Measurements from ENCODE around the gene BARHL1.

The BARHL1 gene

DNA sequence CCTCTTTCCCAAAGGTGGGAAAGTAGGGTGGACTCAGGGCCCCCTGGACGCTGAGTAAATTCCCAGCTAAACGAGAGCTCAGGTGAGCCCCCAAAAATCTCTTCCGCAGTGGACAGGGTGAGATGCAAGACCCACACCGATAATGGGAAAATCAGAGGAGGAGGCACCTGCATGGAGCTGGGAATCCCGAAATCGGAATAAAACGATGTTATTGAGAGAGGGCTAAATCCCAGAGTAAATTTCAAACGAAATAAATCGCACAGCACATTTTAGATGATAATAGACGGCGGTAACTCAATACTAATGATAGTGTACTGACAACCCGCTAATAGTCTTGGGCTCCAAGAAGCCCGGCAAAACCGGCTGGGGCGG lies 3.0 kb upstream of the BARHL1 start:
- Histone ChIP-seq H3K4me1 (ENCODE audit: control insufficient read depth, insufficient read depth, low read length) (peaks cover 9% of the 10 kb centered on the region), H3K27me3 (ENCODE audit: control insufficient read depth, insufficient read depth, low read length) (peaks cover 90% of the 10 kb centered on the region), H3K36me3 (ENCODE audit: control insufficient read depth, insufficient read depth, low read length) (no peaks in the 10 kb centered on the region), H3K9me3 (ENCODE audit: control insufficient read depth, insufficient read depth, low read length) (no peaks in the 10 kb centered on the region), H3K9ac (ENCODE audit: low read depth, low read length) (no peak overlapping the region), H3K4me3 (ENCODE audit: low read depth, low read length) (peak overlapping the region; percentile 35)

- no peak overlapping the region for H3K9ac ChIP-seq (ENCODE audit: low read depth, low read length)
- peaks cover 12% of the 10 kb centered on the region for H3K4me1 ChIP-seq (ENCODE audit: control insufficient read depth, insufficient read depth, low read length)
- peaks cover 97% of the 10 kb centered on the region for H3K27me3 ChIP-seq (ENCODE audit: control insufficient read depth, insufficient read depth, low read length)
These were observed 579 bp downstream of the BARHL1 start for GRCh38 chr9:132582786-132583583.

DNA sequence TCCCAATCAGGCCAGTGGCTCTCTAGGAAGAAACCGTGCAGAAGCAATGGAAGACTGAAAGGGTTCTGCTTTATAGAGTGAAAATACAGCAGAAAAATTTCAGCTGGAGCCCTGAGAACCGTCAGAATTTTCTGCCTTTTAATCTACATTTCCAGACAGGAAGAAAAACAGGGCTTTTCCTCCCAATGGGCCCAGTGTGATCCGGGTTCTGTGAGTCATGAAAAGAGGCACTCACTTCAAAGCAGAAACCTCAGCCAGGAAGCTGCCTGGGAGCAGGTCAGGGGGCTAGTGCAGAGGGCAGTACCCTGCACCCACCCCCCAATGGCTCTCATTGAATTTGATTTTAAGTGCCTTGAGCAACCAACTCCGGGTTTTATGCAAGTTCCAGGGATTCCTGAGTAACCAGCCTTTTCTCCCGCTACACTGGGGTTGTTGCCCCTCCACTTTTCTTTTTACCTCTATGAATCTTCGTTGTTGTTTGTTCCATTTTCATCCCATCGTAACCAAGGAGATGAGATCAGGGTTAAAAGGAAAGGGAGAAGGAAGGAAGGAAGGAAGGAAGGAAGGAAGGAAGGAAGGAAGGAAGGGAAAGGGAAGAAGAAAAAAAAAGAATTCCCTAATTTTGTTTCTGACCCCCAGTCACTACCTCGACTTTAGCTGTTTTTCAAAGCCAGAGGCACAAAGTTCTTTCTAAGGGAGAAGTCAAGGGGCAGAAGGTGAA lies 1.3 kb downstream of the BARHL1 start:
- Histone ChIP-seq H3K4me1 (ENCODE audit: control insufficient read depth, insufficient read depth, low read length) (peaks cover 12% of the 10 kb centered on the region), H3K9me3 (ENCODE audit: control insufficient read depth, insufficient read depth, low read length) (no peaks in the 10 kb centered on the region), H3K9ac (ENCODE audit: low read depth, low read length) (no peak overlapping the region), H3K27me3 (ENCODE audit: control insufficient read depth, insufficient read depth, low read length) (peaks cover 97% of the 10 kb centered on the region), H3K4me3 (ENCODE audit: low read depth, low read length) (no peak overlapping the region), H3K36me3 (ENCODE audit: control insufficient read depth, insufficient read depth, low read length) (no peaks in the 10 kb centered on the region)

More at GRCh38 chr9:132582786-132583583, 579 bp downstream of the BARHL1 start:
- Histone ChIP-seq H3K36me3 (ENCODE audit: control insufficient read depth, insufficient read depth, low read length) (no peaks in the 10 kb centered on the region), H3K9me3 (ENCODE audit: control insufficient read depth, insufficient read depth, low read length) (no peaks in the 10 kb centered on the region), H3K4me3 (ENCODE audit: low read depth, low read length) (peak overlapping the region; percentile 22)

GRCh38 chr9:132584601-132585560 lies 2.5 kb downstream of the BARHL1 start:
- H3K36me3 ChIP-seq (ENCODE audit: control insufficient read depth, insufficient read depth, low read length): no peaks in the 10 kb centered on the region
- peaks cover 12% of the 10 kb centered on the region for H3K4me1 ChIP-seq (ENCODE audit: control insufficient read depth, insufficient read depth, low read length)
- H3K27me3 ChIP-seq (ENCODE audit: control insufficient read depth, insufficient read depth, low read length): peaks cover 96% of the 10 kb centered on the region
- no peaks in the 10 kb centered on the region for H3K9me3 ChIP-seq (ENCODE audit: control insufficient read depth, insufficient read depth, low read length)
- no peak overlapping the region for H3K9ac ChIP-seq (ENCODE audit: low read depth, low read length)
- peak overlapping the region; percentile 23 for H3K4me3 ChIP-seq (ENCODE audit: low read depth, low read length)

DNA sequence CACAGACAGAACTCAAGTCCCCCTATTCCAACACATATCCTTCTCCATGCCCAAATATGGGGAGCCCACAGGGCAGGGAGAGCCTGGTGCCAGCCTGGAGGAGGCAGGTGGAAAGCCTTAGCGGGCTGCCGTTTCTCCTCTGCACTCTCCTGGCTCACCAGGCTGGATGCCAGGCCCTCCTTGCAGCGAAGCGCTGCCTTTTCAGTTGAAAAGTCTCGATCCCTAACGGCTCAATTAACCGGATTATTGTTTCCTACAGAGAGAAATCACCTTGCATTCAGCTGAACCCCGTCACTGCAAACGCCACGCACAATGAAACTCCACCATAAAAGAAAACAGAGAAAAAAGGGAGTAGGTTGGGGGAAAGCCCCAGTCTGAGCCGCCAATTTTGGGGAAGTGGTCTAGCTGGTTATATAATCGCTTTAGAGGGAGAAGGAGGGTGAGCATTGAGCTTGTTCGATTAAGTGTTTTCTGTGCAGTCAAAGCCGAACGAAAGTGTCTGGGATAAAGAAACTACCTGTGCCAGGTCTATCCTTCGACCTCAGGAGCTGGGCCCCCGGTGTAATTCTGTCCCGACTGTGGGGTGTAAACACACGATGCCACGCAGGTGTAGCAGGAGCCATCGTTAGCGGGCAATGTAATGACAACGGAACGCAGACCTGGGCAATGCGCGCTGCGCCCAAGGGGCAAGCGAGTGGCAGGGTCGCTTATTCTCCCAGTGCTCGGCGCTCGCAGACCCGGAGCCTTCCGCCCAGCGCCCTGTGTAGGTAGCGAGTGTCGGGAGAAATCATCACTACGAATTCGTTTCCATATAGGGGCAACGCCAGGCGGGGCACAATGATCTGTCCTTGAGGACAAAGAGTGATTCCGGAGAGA lies 3.8 kb downstream of the BARHL1 start:
- H3K4me1 ChIP-seq (ENCODE audit: control insufficient read depth, insufficient read depth, low read length): peaks cover 14% of the 10 kb centered on the region
- H3K27me3 ChIP-seq (ENCODE audit: control insufficient read depth, insufficient read depth, low read length): peaks cover 94% of the 10 kb centered on the region
- H3K9me3 ChIP-seq (ENCODE audit: control insufficient read depth, insufficient read depth, low read length): no peaks in the 10 kb centered on the region
- no peaks in the 10 kb centered on the region for H3K36me3 ChIP-seq (ENCODE audit: control insufficient read depth, insufficient read depth, low read length)
- H3K9ac ChIP-seq (ENCODE audit: low read depth, low read length): no peak overlapping the region
- H3K4me3 ChIP-seq (ENCODE audit: low read depth, low read length): peak overlapping the region; percentile 20

DNA sequence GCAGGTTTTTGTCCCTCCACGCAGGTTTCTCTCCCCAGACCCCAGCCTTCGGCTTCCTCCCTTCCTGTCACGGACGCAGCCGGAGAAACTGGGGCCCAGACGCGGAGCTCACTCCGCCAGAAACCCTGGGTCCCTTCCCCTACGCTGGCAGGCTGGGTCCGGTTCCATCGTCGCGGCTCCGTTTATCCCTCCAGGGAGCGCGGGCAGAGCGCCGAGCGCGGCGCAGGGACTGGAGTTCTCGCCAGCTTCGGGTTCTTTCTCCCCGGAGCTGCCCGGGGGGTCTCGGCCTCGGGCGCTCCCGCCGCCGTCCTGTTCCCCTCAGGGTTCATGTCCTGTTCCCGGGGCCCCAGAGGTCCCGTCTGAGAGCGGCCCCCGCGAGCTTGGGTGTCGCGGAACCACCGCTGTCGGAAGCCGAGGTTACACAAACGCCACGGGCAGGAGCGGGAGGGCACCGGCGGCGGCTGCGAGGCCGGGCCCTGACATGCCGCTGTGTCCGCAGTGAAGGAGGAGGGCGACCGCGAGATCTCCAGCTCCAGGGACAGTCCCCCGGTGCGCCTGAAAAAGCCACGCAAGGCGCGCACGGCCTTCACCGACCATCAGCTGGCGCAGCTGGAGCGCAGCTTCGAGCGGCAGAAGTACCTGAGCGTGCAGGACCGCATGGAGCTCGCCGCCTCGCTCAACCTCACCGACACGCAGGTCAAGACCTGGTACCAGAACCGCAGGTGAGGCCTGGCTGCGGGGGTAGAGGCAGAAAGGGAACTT lies 4.6 kb downstream of the BARHL1 start:
- H3K36me3 ChIP-seq (ENCODE audit: control insufficient read depth, insufficient read depth, low read length): peaks cover under 1% of the 10 kb centered on the region
- H3K4me3 ChIP-seq (ENCODE audit: low read depth, low read length): peak overlapping the region; percentile 39
- H3K4me1 ChIP-seq (ENCODE audit: control insufficient read depth, insufficient read depth, low read length): peaks cover 21% of the 10 kb centered on the region
- no peak overlapping the region for H3K9ac ChIP-seq (ENCODE audit: low read depth, low read length)
- no peaks in the 10 kb centered on the region for H3K9me3 ChIP-seq (ENCODE audit: control insufficient read depth, insufficient read depth, low read length)
- peaks cover 91% of the 10 kb centered on the region for H3K27me3 ChIP-seq (ENCODE audit: control insufficient read depth, insufficient read depth, low read length)

GRCh38 chr9:132587592-132587955 lies 5.2 kb downstream of the BARHL1 start:
- Histone ChIP-seq H3K4me3 (ENCODE audit: low read depth, low read length) (peak overlapping the region; percentile 39), H3K9me3 (ENCODE audit: control insufficient read depth, insufficient read depth, low read length) (no peaks in the 10 kb centered on the region), H3K27me3 (ENCODE audit: control insufficient read depth, insufficient read depth, low read length) (peaks cover 93% of the 10 kb centered on the region)

GRCh38 chr9:132588098-132588497 lies 5.7 kb downstream of the BARHL1 start:
- Histone ChIP-seq H3K36me3 (ENCODE audit: control insufficient read depth, insufficient read depth, low read length) (peaks cover 3% of the 10 kb centered on the region), H3K4me1 (ENCODE audit: control insufficient read depth, insufficient read depth, low read length) (peaks cover 32% of the 10 kb centered on the region), H3K27me3 (ENCODE audit: control insufficient read depth, insufficient read depth, low read length) (peaks cover 91% of the 10 kb centered on the region), H3K9ac (ENCODE audit: low read depth, low read length) (no peak overlapping the region), H3K4me3 (ENCODE audit: low read depth, low read length) (peak overlapping the region; percentile 18), H3K9me3 (ENCODE audit: control insufficient read depth, insufficient read depth, low read length) (no peaks in the 10 kb centered on the region)

More at GRCh38 chr9:132587592-132587955, 5.2 kb downstream of the BARHL1 start:
- Histone ChIP-seq H3K9ac (ENCODE audit: low read depth, low read length) (no peak overlapping the region), H3K4me1 (ENCODE audit: control insufficient read depth, insufficient read depth, low read length) (peaks cover 26% of the 10 kb centered on the region), H3K36me3 (ENCODE audit: control insufficient read depth, insufficient read depth, low read length) (peaks cover 3% of the 10 kb centered on the region)

DNA sequence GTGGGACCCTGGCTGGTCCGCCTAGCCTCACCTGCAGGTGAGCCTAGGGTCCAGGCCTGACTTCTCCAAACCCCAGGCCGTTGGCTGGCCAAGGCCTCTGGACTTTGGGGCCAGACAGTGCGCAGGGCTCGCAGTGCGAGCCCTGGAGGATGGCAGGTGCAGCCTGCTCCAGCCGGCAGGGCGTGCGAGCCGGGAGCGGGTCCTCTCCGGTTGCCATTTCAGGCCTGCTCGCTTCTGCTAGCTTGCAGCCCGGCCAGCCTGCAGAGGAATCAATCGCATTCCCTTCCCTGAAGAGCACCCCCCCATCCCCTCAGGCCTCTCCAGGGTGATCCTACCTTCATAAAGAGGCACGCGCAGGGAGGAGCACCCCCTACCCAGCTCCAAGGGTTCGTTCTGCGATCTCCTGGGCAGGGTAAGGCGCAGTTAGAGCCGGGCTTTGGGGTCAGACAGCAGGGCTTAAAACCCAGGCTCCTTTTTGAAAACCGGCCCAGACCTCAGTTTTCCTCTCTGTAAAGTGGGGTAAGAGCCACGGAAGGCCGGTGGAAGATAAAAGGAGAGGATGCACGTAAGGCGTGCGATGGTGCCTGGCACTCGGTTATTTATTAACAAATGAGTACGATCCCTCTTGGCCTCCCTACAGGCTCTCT lies 6.2 kb downstream of the BARHL1 start:
- no peaks in the 10 kb centered on the region for H3K9me3 ChIP-seq (ENCODE audit: control insufficient read depth, insufficient read depth, low read length)
- H3K27me3 ChIP-seq (ENCODE audit: control insufficient read depth, insufficient read depth, low read length): peaks cover 86% of the 10 kb centered on the region
- H3K4me1 ChIP-seq (ENCODE audit: control insufficient read depth, insufficient read depth, low read length): peaks cover 30% of the 10 kb centered on the region
- H3K4me3 ChIP-seq (ENCODE audit: low read depth, low read length): peak overlapping the region; percentile 18
- H3K9ac ChIP-seq (ENCODE audit: low read depth, low read length): no peak overlapping the region
- H3K36me3 ChIP-seq (ENCODE audit: control insufficient read depth, insufficient read depth, low read length): peaks cover 3% of the 10 kb centered on the region

All from iPS-15b (cell line).